Ascending aorta (tissue), 2 donors: ENCODE data around the gene KRT222. TPM values are rescaled to one million over a fixed set of nuclear protein-coding genes. Genes with fewer than 3 reads are reported as not detected.

Experiments used
- DNase-seq, 2 donors: peaks; one replicate each; pipeline ENCODE4 v3.0.0-alpha.2; 2019; ENCODE audit warnings: low spot score in 2 of 2
- H3K27ac ChIP-seq, 2 donors: fragments of 200-600 bp; sonication (generic); one replicate each; pipeline ENCODE4 v1.5.1; 2016 to 2017; ENCODE audit warnings: mild to moderate bottlenecking in 1 of 2
- H3K27me3 ChIP-seq: fragments of 200-600 bp; sonication (generic); one replicate; pipeline ENCODE4 v1.5.1; 2017
- H3K36me3 ChIP-seq, 2 donors: fragments of 200-600 bp; sonication (generic); one replicate each; pipeline ENCODE4 v1.5.1; 2016
- H3K4me1 ChIP-seq, 2 donors: fragments of 200-600 bp; sonication (generic); one replicate each; pipeline ENCODE4 v1.5.1; 2016 to 2017; ENCODE audit warnings: mild to moderate bottlenecking in 1 of 2
- H3K4me3 ChIP-seq, 2 donors: fragments of 200-600 bp; sonication (generic); one replicate each; pipeline ENCODE4 v1.5.1; 2016 to 2017; ENCODE audit warnings: mild to moderate bottlenecking in 1 of 2
- H3K9me3 ChIP-seq, 2 donors: fragments of 200-600 bp; sonication (generic); one replicate each; pipeline ENCODE4 v1.5.1; 2016
- CTCF ChIP-seq, 3 experiments: fragments of 200-600 bp in 2 of 3; fragments of 450-650 bp in 1 of 3; sonication (generic) in 2 of 3; IDR thresholded peaks; one replicate each; pipeline ENCODE4 v1.5.1; 2016 to 2019; ENCODE audit warnings: antibody characterized with exemption in 3 of 3, mild to moderate bottlenecking in 1 of 3, moderate library complexity in 1 of 3
- intact Hi-C: fragments of 100-400 bp; cut with DNase I; formaldehyde crosslinking; loops from one replicate; pipeline ENCODE4 v1.15.1; 2023
- total RNA-seq: library from RNA; depleted of rRNA; stranded (reverse); fragments of >200 nt; gene quantifications from one replicate; pipeline ENCODE4 v1.1.0, GENCODE V29; 2016

Gene KRT222
- total RNA-seq, 1 donor from 2014 or later, result 3.4 TPM

- Histone ChIP-seq H3K27me3 (no peaks in the 10 kb centered on the region), H3K4me1 (no peaks in the 10 kb centered on the region), H3K9me3 (no peaks in the 10 kb centered on the region), H3K4me3 (no peak overlapping the region), H3K27ac (no peak overlapping the region), H3K36me3 (no peaks in the 10 kb centered on the region)
- no peak for TF ChIP-seq CTCF (IDR thresholded peaks at IDR 0.05)
- intact Hi-C loops, result no loop called here
- no peak for DNase-seq
Observed at GRCh38 chr17:40702271-40702670, 37.3 kb upstream of the KRT222 start.

GRCh38 chr17:40699853-40700252 lies 34.9 kb upstream of the KRT222 start:
- H3K4me3 ChIP-seq, result no peak overlapping the region
- no peak for TF ChIP-seq CTCF (IDR thresholded peaks at IDR 0.05)
- DNase-seq, result no peak
- H3K9me3 ChIP-seq, result no peaks in the 10 kb centered on the region
- H3K4me1 ChIP-seq, result no peaks in the 10 kb centered on the region
- intact Hi-C loops, result no loop called here
- no peak overlapping the region for H3K27ac ChIP-seq
- H3K36me3 ChIP-seq, result no peaks in the 10 kb centered on the region
- no peaks in the 10 kb centered on the region for H3K27me3 ChIP-seq

- intact Hi-C loops, result no loop called here
- H3K9me3 ChIP-seq, result no peaks in the 10 kb centered on the region
- no peaks in the 10 kb centered on the region for H3K36me3 ChIP-seq
- H3K4me3 ChIP-seq, result no peak overlapping the region
- no peak overlapping the region for H3K27ac ChIP-seq
- no peaks in the 10 kb centered on the region for H3K27me3 ChIP-seq
- TF ChIP-seq CTCF (IDR thresholded peaks at IDR 0.05), result no peak
- no peaks in the 10 kb centered on the region for H3K4me1 ChIP-seq
- no peak for DNase-seq
Observed at GRCh38 chr17:40699371-40699770, 34.4 kb upstream of the KRT222 start.

- no peaks in the 10 kb centered on the region for H3K9me3 ChIP-seq
- DNase-seq, result no peak
- intact Hi-C loops, result no loop called here
- no peaks in the 10 kb centered on the region for H3K4me1 ChIP-seq
- no peaks in the 10 kb centered on the region for H3K27me3 ChIP-seq
- H3K27ac ChIP-seq, result no peak overlapping the region
- H3K4me3 ChIP-seq, result no peak overlapping the region
- no peaks in the 10 kb centered on the region for H3K36me3 ChIP-seq
- no peak for TF ChIP-seq CTCF (IDR thresholded peaks at IDR 0.05)
Observed at GRCh38 chr17:40697297-40697696, 32.3 kb upstream of the KRT222 start.

GRCh38 chr17:40696651-40697072 lies 31.7 kb upstream of the KRT222 start:
- intact Hi-C loops, result no loop called here
- H3K27ac ChIP-seq, result no peak overlapping the region
- DNase-seq, result no peak
- H3K36me3 ChIP-seq, result no peaks in the 10 kb centered on the region
- no peaks in the 10 kb centered on the region for H3K27me3 ChIP-seq
- no peak overlapping the region for H3K4me3 ChIP-seq
- no peaks in the 10 kb centered on the region for H3K9me3 ChIP-seq
- no peak for TF ChIP-seq CTCF (IDR thresholded peaks at IDR 0.05)
- no peaks in the 10 kb centered on the region for H3K4me1 ChIP-seq

GRCh38 chr17:40695874-40696472 lies 31.0 kb upstream of the KRT222 start:
- intact Hi-C loops, result no loop called here
- DNase-seq, result no peak
- no peak overlapping the region for H3K27ac ChIP-seq

More at GRCh38 chr17:40695874-40696472, 31.0 kb upstream of the KRT222 start:
- H3K4me1 ChIP-seq, result no peaks in the 10 kb centered on the region
- no peaks in the 10 kb centered on the region for H3K9me3 ChIP-seq
- no peak for TF ChIP-seq CTCF (IDR thresholded peaks at IDR 0.05)
- no peak overlapping the region for H3K4me3 ChIP-seq
- no peaks in the 10 kb centered on the region for H3K36me3 ChIP-seq
- no peaks in the 10 kb centered on the region for H3K27me3 ChIP-seq
